Loucy (cell line): ENCODE data around the gene STRN.
"Not testable (repeated sequence)": the region's sequence is repeated elsewhere in the genome, so short reads cannot be mapped to it uniquely, and the experiment has no call there.

ENCODE experiments used
- H2AFZ ChIP-seq: fragments of 200-600 bp; sonication (generic); 2 replicates; pipeline ENCODE4 v1.6.0; 2016; ENCODE audit warnings: antibody characterized with exemption, mild to moderate bottlenecking, low read length, moderate library complexity
- H3F3A ChIP-seq: fragments of 200-600 bp; 2 replicates; pipeline ENCODE4 v1.6.0; 2016; ENCODE audit warnings: antibody characterized with exemption, low read depth, mild to moderate bottlenecking
- H3K27me3 ChIP-seq: fragments of 200-600 bp; sonication (generic); 2 replicates; pipeline ENCODE4 v1.6.1; 2014; ENCODE audit warnings: low read length, mild to moderate bottlenecking; ENCODE audit not compliant: insufficient read depth, poor library complexity, severe bottlenecking
- H3K36me3 ChIP-seq: fragments of 200-600 bp; sonication (generic); 2 replicates; pipeline ENCODE4 v1.6.1; 2016; ENCODE audit warnings: low read length; ENCODE audit not compliant: insufficient read depth
- H3K4me1 ChIP-seq: fragments of 200-600 bp; sonication (generic); 2 replicates; pipeline ENCODE4 v1.5.1; 2014; ENCODE audit warnings: low read length, mild to moderate bottlenecking; ENCODE audit not compliant: insufficient read depth, poor library complexity, severe bottlenecking
- H3K4me2 ChIP-seq: fragments of 200-600 bp; sonication (generic); 2 replicates; pipeline ENCODE4 v1.6.0; 2014; ENCODE audit warnings: antibody characterized with exemption, low read length, low read depth, mild to moderate bottlenecking; ENCODE audit not compliant: poor library complexity, severe bottlenecking
- H3K4me3 ChIP-seq: fragments of 200-600 bp; sonication (generic); 2 replicates; pipeline ENCODE4 v1.5.1; 2014; ENCODE audit warnings: low read length, mild to moderate bottlenecking, mixed read lengths; ENCODE audit not compliant: poor library complexity, severe bottlenecking
- H3K79me2 ChIP-seq: fragments of 200-600 bp; sonication (generic); 2 replicates; pipeline ENCODE4 v1.6.1; 2014; ENCODE audit warnings: low read length; ENCODE audit not compliant: insufficient read depth
- H3K9ac ChIP-seq: fragments of 200-600 bp; sonication (generic); 2 replicates; pipeline ENCODE4 v1.6.0; 2014; ENCODE audit warnings: mild to moderate bottlenecking, low read depth, low read length, moderate library complexity; ENCODE audit not compliant: poor library complexity, severe bottlenecking
- H3K9me2 ChIP-seq: fragments of 200-600 bp; sonication (generic); replicated peaks from 2 replicates; pipeline ENCODE4 v1.6.1; 2016; ENCODE audit warnings: low read depth, low read length, mixed read lengths
- H3K9me3 ChIP-seq: fragments of 200-600 bp; sonication (generic); 2 replicates; pipeline ENCODE4 v1.6.1; 2014; ENCODE audit warnings: mild to moderate bottlenecking, antibody characterized with exemption, low read length, low read depth; ENCODE audit not compliant: insufficient read depth
- H4K20me1 ChIP-seq: fragments of 200-600 bp; sonication (generic); 2 replicates; pipeline ENCODE4 v1.6.0; 2014; ENCODE audit warnings: antibody characterized with exemption, low read length, mild to moderate bottlenecking; ENCODE audit not compliant: insufficient read depth, poor library complexity, severe bottlenecking
- EZH2phosphoT487 ChIP-seq: fragments of 200-600 bp; IDR thresholded peaks from 2 replicates; pipeline ENCODE4 v1.6.1; 2018; ENCODE audit warnings: antibody characterized with exemption, mild to moderate bottlenecking, moderate library complexity, borderline replicate concordance
- TF ChIP-seq, protein P1 (sequence below): fragments of 200-600 bp; sonication (generic); conservative IDR thresholded peaks from 2 replicates; pipeline ENCODE4 v1.5.1; 2014; ENCODE audit warnings: mild to moderate bottlenecking, antibody characterized with exemption, low read length

The STRN gene

DNA sequence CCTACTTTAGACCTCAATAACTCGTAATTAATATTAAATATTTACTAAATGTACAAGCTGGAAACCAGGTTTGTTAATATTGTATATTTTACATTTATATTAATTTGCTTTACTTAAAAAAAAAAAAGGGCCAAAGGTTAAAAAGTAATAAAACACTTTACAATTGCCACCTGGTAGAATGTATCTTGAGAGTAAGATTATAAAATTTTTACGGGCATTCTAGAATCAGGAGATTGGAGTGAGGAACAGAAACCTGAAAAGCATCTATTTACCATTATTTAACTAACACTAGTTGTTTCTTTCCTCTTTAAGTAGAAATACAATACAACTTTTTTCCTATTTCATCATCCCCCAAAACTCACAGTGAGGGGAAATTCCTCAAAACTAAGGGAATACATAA is 15.6 kb upstream of the STRN start:
- Histone ChIP-seq H3K9me2 (no peaks in the 10 kb centered on the region), H2AFZ (no peak overlapping the region), H3K36me3 (peaks cover 7% of the 10 kb centered on the region; the same call in 1 of the 2 replicates), H3K4me3 (no peak overlapping the region), H3K4me2 (no peak overlapping the region), H3K9me3 (no peaks in the 10 kb centered on the region), H3F3A (no peaks in the 10 kb centered on the region), H3K4me1 (no peaks in the 10 kb centered on the region), H3K9ac (no peak overlapping the region), H3K27me3 (no peaks in the 10 kb centered on the region), H4K20me1 (no peaks in the 10 kb centered on the region), H3K79me2 (no peaks in the 10 kb centered on the region)
- no peak for TF ChIP-seq EZH2phosphoT487
- TF ChIP-seq, protein P1, sequence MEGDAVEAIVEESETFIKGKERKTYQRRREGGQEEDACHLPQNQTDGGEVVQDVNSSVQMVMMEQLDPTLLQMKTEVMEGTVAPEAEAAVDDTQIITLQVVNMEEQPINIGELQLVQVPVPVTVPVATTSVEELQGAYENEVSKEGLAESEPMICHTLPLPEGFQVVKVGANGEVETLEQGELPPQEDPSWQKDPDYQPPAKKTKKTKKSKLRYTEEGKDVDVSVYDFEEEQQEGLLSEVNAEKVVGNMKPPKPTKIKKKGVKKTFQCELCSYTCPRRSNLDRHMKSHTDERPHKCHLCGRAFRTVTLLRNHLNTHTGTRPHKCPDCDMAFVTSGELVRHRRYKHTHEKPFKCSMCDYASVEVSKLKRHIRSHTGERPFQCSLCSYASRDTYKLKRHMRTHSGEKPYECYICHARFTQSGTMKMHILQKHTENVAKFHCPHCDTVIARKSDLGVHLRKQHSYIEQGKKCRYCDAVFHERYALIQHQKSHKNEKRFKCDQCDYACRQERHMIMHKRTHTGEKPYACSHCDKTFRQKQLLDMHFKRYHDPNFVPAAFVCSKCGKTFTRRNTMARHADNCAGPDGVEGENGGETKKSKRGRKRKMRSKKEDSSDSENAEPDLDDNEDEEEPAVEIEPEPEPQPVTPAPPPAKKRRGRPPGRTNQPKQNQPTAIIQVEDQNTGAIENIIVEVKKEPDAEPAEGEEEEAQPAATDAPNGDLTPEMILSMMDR, result no peak

DNA sequence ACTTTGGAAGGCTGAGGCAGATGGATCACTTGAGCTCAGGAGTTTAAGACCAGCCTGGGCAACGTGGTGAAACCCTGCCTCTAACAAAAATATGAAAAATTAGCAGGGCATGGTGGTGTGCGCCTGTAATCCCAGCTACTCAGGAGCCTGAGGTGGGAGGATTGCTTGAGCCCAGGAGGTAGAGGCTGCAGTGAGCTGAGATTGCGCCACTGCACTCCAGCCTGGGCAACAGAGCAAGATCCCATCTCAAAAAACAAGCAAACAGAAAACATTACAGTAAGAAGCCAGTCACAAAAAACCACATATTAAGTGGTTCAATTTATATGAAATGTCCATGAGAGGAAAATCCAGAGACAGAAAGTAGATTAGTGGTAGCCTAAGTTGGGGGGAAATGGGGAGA is 12.7 kb upstream of the STRN start:
- H3K27me3 ChIP-seq, H3K4me2 ChIP-seq, H3K9me3 ChIP-seq, H3K36me3 ChIP-seq, H3K9ac ChIP-seq, H2AFZ ChIP-seq, H3F3A ChIP-seq, H3K79me2 ChIP-seq, H4K20me1 ChIP-seq, H3K4me1 ChIP-seq, H3K4me3 ChIP-seq, H3K9me2 ChIP-seq: not testable (repeated sequence)

DNA sequence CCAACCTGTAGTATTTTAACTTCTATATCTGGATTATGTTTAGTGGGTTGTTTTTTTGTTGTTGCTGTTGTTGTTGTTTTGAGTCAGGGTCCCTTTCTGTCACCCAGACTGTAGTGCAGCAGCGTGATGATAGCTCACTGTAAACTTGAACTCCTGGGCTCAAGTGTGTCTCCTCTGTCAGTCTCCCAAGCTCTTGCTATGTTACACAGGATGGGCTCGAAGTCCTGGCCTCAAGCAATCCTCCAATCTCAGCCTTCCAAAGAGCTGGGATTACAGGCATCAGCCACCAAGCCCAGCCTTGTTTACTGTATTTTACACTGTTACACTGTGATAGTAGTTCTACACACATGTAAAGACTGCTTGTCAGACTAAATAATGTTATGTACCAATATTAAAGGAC is 9.7 kb upstream of the STRN start:
- Histone ChIP-seq H2AFZ (no peak overlapping the region), H3K79me2 (no peaks in the 10 kb centered on the region), H3K36me3 (0 out of 2 replicates have a peak, but pooled peaks cover 2% of the 10 kb centered on the region), H4K20me1 (no peaks in the 10 kb centered on the region), H3K4me2 (no peak overlapping the region), H3K9me2 (no peaks in the 10 kb centered on the region), H3K4me3 (no peak overlapping the region), H3K4me1 (peaks cover 4% of the 10 kb centered on the region), H3K9me3 (no peaks in the 10 kb centered on the region), H3K9ac (no peak overlapping the region), H3F3A (no peaks in the 10 kb centered on the region), H3K27me3 (no peaks in the 10 kb centered on the region)
- no peak for TF ChIP-seq EZH2phosphoT487
- TF ChIP-seq, protein P1, result no peak

DNA sequence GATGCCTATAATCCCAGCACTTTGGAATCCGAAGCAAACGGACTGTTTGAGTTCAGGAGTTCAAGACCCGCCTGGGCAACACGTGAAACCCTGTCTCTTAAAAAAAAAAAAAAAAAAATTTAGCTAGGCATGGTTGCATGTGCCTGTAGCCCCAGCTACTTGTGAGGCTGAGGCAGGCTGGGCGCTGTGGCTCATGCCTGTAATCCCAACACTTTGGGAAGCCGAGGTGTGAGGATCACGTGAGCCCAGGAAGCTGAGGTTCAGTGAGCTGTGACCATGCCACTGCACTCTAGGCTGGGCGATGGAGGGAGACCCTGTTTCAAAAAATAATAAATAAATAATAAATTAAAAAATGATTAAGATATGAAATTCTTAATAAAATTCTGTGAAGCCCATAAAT is 9.0 kb upstream of the STRN start:
- Histone ChIP-seq H3K4me3 (no peak overlapping the region), H2AFZ (no peak overlapping the region), H3F3A (no peaks in the 10 kb centered on the region), H3K27me3 (no peaks in the 10 kb centered on the region), H3K4me1 (peaks cover 4% of the 10 kb centered on the region), H3K79me2 (no peaks in the 10 kb centered on the region), H3K4me2 (no peak overlapping the region), H3K9me2 (no peaks in the 10 kb centered on the region), H4K20me1 (no peaks in the 10 kb centered on the region), H3K9me3 (no peaks in the 10 kb centered on the region), H3K9ac (no peak overlapping the region), H3K36me3 (no peaks in the 10 kb centered on the region)
- TF ChIP-seq EZH2phosphoT487, result no peak
- TF ChIP-seq, protein P1, result no peak
